ENCODE data around the gene SMIM24. TPM values are rescaled to one million over a fixed set of nuclear protein-coding genes. Genes with fewer than 3 reads are reported as not detected.
"Not testable (repeated sequence)": the region's sequence is repeated elsewhere in the genome, so short reads cannot be mapped to it uniquely, and the experiment has no call there.

SMIM24 gene
- total and polyA plus RNA-seq, 7 donors: 0.10 to 0.53 (median 0.49) TPM; not detected in 4

- TF ChIP-seq CTCF (IDR thresholded peaks at IDR 0.05): no peak
- no peak for ATAC-seq
- WGBS, 3 donors: 86 to 89% (median 88%) methylated on average over 20 to 22 of the region's 22 CpGs
- no peak for DNase-seq
- Histone ChIP-seq H3K9me3 (no peaks in the 10 kb centered on the region), H3K36me3 (ENCODE audit: insufficient read depth in 1 of 2, low read depth in 1 of 2) (peaks cover 0 to 17% of the 10 kb centered on the region in 2 donors), H3K27ac (no peak overlapping the region), H3K27me3 (ENCODE audit: insufficient read depth in 3 of 3, low read length in 2 of 3) (no peaks in the 10 kb centered on the region), H3K4me3 (no peak overlapping the region), H3K4me1 (peaks cover 14% of the 10 kb centered on the region)
- intact Hi-C loops (cut with DNase I): no loop called here
These were observed 30.4 kb upstream of the SMIM24 start for GRCh38 chr19:3510727-3511126.

GRCh38 chr19:3509566-3509989, 29.3 kb upstream of the SMIM24 start:
- Histone ChIP-seq H3K27ac (no peak overlapping the region), H3K4me3 (no peak overlapping the region), H3K36me3 (ENCODE audit: insufficient read depth in 1 of 2, low read depth in 1 of 2) (peaks cover 0 to 17% of the 10 kb centered on the region in 2 donors), H3K9me3 (no peaks in the 10 kb centered on the region), H3K4me1 (peaks cover 21% of the 10 kb centered on the region), H3K27me3 (ENCODE audit: insufficient read depth in 3 of 3, low read length in 2 of 3) (no peaks in the 10 kb centered on the region)
- no peak for DNase-seq
- intact Hi-C loops (cut with DNase I): no loop called here
- ATAC-seq: no peak
- no peak for TF ChIP-seq CTCF (IDR thresholded peaks at IDR 0.05)
- WGBS, 3 donors: 86 to 91% (median 88%) methylated on average over 15 of the region's 15 CpGs

- Histone ChIP-seq H3K4me1 (peaks cover 21% of the 10 kb centered on the region), H3K27me3 (ENCODE audit: insufficient read depth in 3 of 3, low read length in 2 of 3) (no peaks in the 10 kb centered on the region), H3K27ac (no peak overlapping the region), H3K36me3 (ENCODE audit: insufficient read depth in 1 of 2, low read depth in 1 of 2) (peaks cover 0 to 17% of the 10 kb centered on the region in 2 donors), H3K9me3 (no peaks in the 10 kb centered on the region), H3K4me3 (no peak overlapping the region)
- WGBS, 3 donors: 85% methylated on average over 20 to 23 of the region's 23 CpGs
- intact Hi-C loops (cut with DNase I): no loop called here
- ATAC-seq: no peak
- TF ChIP-seq CTCF (IDR thresholded peaks at IDR 0.05): no peak
- no peak for DNase-seq
These were observed 28.6 kb upstream of the SMIM24 start for GRCh38 chr19:3508771-3509535.

- H3K4me3 ChIP-seq; H3K9me3 ChIP-seq; ATAC-seq; H3K27me3 ChIP-seq (ENCODE audit: insufficient read depth in 3 of 3, low read length in 2 of 3); DNase-seq; H3K27ac ChIP-seq; intact Hi-C loops (cut with DNase I): not testable (repeated sequence)
- WGBS, 3 donors: 93 to 96% (median 94%) methylated on average over 17 to 18 of the region's 18 CpGs
- Histone ChIP-seq H3K4me1 (peaks cover 19% of the 10 kb centered on the region), H3K36me3 (ENCODE audit: insufficient read depth in 1 of 2, low read depth in 1 of 2) (peaks cover 0 to 17% of the 10 kb centered on the region in 2 donors)
These were observed 27.9 kb upstream of the SMIM24 start for GRCh38 chr19:3508121-3508661.

GRCh38 chr19:3507371-3508120, 27.2 kb upstream of the SMIM24 start:
- H3K36me3 ChIP-seq (ENCODE audit: insufficient read depth in 1 of 2, low read depth in 1 of 2): peaks cover 0 to 17% of the 10 kb centered on the region in 2 donors
- H3K27me3 ChIP-seq (ENCODE audit: insufficient read depth in 3 of 3, low read length in 2 of 3): no peaks in the 10 kb centered on the region
- no peak for TF ChIP-seq CTCF (IDR thresholded peaks at IDR 0.05)
- intact Hi-C loops (cut with DNase I): no loop called here
- ATAC-seq (no peak), DNase-seq (no peak)
- peaks cover 13% of the 10 kb centered on the region for H3K4me1 ChIP-seq
- peak overlapping the region; percentile 95 for H3K4me3 ChIP-seq
- H3K9me3 ChIP-seq: no peaks in the 10 kb centered on the region
- 23 to 34% (median 28%) methylated on average over 31 of the region's 31 CpGs for WGBS, 3 donors
- H3K27ac ChIP-seq: peak overlapping the region; percentile 41
